HG03135 (cell line): ENCODE data around the gene TRIOBP.
"Not testable (repeated sequence)": the region's sequence is repeated elsewhere in the genome, so short reads cannot be mapped to it uniquely, and the experiment has no call there.

Experiments used
- ATAC-seq: cut with Tn5 transposase; IDR thresholded peaks from one replicate; pipeline ENCODE4 v1.9.1; 2021; ENCODE audit warnings: mild to moderate bottlenecking, moderate library complexity; ENCODE audit not compliant: unreplicated experiment

TRIOBP gene

GRCh38 chr22:37717746-37718305, 21.0 kb downstream of the TRIOBP start:
- not testable (repeated sequence) for ATAC-seq

- no peak for ATAC-seq
These were observed 28.8 kb downstream of the TRIOBP start for GRCh38 chr22:37725551-37726240.

GRCh38 chr22:37726241-37726887, 29.5 kb downstream of the TRIOBP start:
- ATAC-seq, result no peak

GRCh38 chr22:37728620-37729019, 31.8 kb downstream of the TRIOBP start:
- ATAC-seq, result no peak

- ATAC-seq, result no peak
These were observed 35.1 kb downstream of the TRIOBP start for GRCh38 chr22:37731804-37732471.

- ATAC-seq, result no peak
These were observed 36.1 kb downstream of the TRIOBP start for GRCh38 chr22:37732699-37733607.

- ATAC-seq, result no peak
These were observed 37.0 kb downstream of the TRIOBP start for GRCh38 chr22:37733625-37734401.

- ATAC-seq, result no peak
These were observed 37.5 kb downstream of the TRIOBP start for GRCh38 chr22:37734402-37734700.

GRCh38 chr22:37734964-37735451, 38.2 kb downstream of the TRIOBP start:
- no peak for ATAC-seq

GRCh38 chr22:37739035-37739434, 42.2 kb downstream of the TRIOBP start:
- ATAC-seq, result no peak

GRCh38 chr22:37739611-37740049, 42.8 kb downstream of the TRIOBP start:
- no peak for ATAC-seq

- ATAC-seq, result no peak
These were observed 43.8 kb downstream of the TRIOBP start for GRCh38 chr22:37740455-37741311.

- no peak for ATAC-seq
These were observed 44.5 kb downstream of the TRIOBP start for GRCh38 chr22:37741312-37741795.

- no peak for ATAC-seq
These were observed 45.7 kb downstream of the TRIOBP start for GRCh38 chr22:37742376-37743171.

GRCh38 chr22:37744589-37744988, 47.7 kb downstream of the TRIOBP start:
- no peak for ATAC-seq

- ATAC-seq, result peak; percentile 64
These were observed 48.9 kb downstream of the TRIOBP start for GRCh38 chr22:37745548-37746365.
